Smooth muscle cell (in vitro differentiated cells): Measurements from ENCODE around the gene WNT1. TPM values are rescaled to one million over a fixed set of nuclear protein-coding genes. Genes with fewer than 3 reads are reported as not detected.

Experiments
- DNase-seq: peaks from one replicate; lab custom pipeline; 2025; ENCODE audit not compliant: unreplicated experiment; lab: John Stamatoyannopoulos, UW
- H2AFZ ChIP-seq: fragments of 200-600 bp; sonication (generic); 2 replicates; pipeline ENCODE4 v1.6.0; 2016; ENCODE audit warnings: antibody characterized with exemption, low read depth, mild to moderate bottlenecking
- H3F3A ChIP-seq: fragments of 200-600 bp; sonication (generic); 2 replicates; pipeline ENCODE4 v1.6.0; 2017; ENCODE audit warnings: antibody characterized with exemption, low read depth
- H3K27ac ChIP-seq: fragments of 200-600 bp; sonication (generic); 2 replicates; pipeline ENCODE4 v1.5.1; 2016; ENCODE audit warnings: low read depth, mild to moderate bottlenecking
- H3K27me3 ChIP-seq: fragments of 200-600 bp; sonication (generic); 2 replicates; pipeline ENCODE4 v1.6.1; 2016; ENCODE audit warnings: low read depth, mild to moderate bottlenecking
- H3K36me3 ChIP-seq: fragments of 200-600 bp; sonication (generic); 2 replicates; pipeline ENCODE4 v1.5.1; 2016; ENCODE audit warnings: low read depth
- H3K4me1 ChIP-seq: fragments of 200-600 bp; sonication (generic); 2 replicates; pipeline ENCODE4 v1.5.1; 2016; ENCODE audit warnings: low read depth
- H3K4me2 ChIP-seq: fragments of 200-600 bp; sonication (generic); 2 replicates; pipeline ENCODE4 v1.6.0; 2016; ENCODE audit warnings: mild to moderate bottlenecking
- H3K4me3 ChIP-seq: fragments of 200-600 bp; sonication (generic); 2 replicates; pipeline ENCODE4 v1.5.1; 2016; ENCODE audit warnings: mild to moderate bottlenecking
- H3K79me2 ChIP-seq: fragments of 200-600 bp; sonication (generic); 2 replicates; pipeline ENCODE4 v1.6.0; 2016; ENCODE audit warnings: low read depth, mild to moderate bottlenecking
- H3K9ac ChIP-seq: fragments of 200-600 bp; sonication (generic); 2 replicates; pipeline ENCODE4 v1.6.0; 2016; ENCODE audit warnings: low read depth
- H3K9me3 ChIP-seq: fragments of 200-600 bp; sonication (generic); replicated peaks from 2 replicates; pipeline ENCODE4 v1.5.1; 2016; ENCODE audit warnings: low read depth
- H4K20me1 ChIP-seq: fragments of 200-600 bp; sonication (generic); 2 replicates; pipeline ENCODE4 v1.6.0; 2016; ENCODE audit warnings: low read depth
- WGBS: methylation state at CpG from one replicate; pipeline ENCODE4 v1.1.7; 2016; ENCODE audit warnings: low lambda C conversion rate; 5-methylcytosine and 5-hydroxymethylcytosine counted together
- polyA plus RNA-seq: library from polyadenylated mRNA; unstranded; fragments of >200 nt; fragmentation: Nextera tagmentation; extraction: Ambion mirVana; gene quantifications from 2 replicates; pipeline ENCODE4 v1.2.1, GENCODE V29; 2016
- total RNA-seq: library from RNA; depleted of rRNA; stranded (reverse); fragments of >200 nt; gene quantifications from 2 replicates; pipeline ENCODE4 v1.2.3, GENCODE V29; 2014
- TF ChIP-seq, protein P1 (sequence below): fragments of 200-600 bp; sonication (generic); IDR thresholded peaks from 2 replicates; pipeline ENCODE4 v1.5.1; 2017; ENCODE audit warnings: borderline replicate concordance, mild to moderate bottlenecking, antibody characterized with exemption; ENCODE audit not compliant: insufficient read depth, poor library complexity, severe bottlenecking

WNT1 gene
- total and polyA plus RNA-seq, 2 experiments from 2014 or later, result not detected

DNA sequence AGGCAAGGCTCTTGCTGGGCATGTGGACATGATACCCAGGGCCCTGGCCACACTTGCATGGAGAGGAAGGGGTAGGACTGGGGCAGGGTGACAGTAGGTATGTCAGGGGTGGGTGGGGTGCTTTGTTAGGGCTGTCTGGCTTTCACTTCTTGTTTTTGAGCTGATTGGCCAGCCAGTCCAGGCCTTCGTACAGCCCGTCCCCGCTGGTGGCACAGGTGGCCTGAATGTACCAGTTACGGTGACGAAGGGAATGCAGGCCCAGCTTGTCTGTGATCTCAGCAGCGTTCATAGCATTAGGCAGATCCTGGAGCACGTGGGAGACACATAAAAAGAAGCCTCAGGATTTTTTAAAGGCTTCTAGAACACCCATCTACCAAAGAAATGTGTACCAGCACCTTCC is 39.3 kb upstream of the WNT1 start:
- H3K36me3 ChIP-seq, result no peaks in the 10 kb centered on the region
- H3K4me1 ChIP-seq, result no peaks in the 10 kb centered on the region
- H3K9me3 ChIP-seq, result no peaks in the 10 kb centered on the region
- peaks cover 20% of the 10 kb centered on the region for H3K79me2 ChIP-seq
- H3K27ac ChIP-seq, result no peak overlapping the region
- WGBS, result 98% methylated on average over 7 of the region's 7 CpGs
- H4K20me1 ChIP-seq, result peaks cover 94% of the 10 kb centered on the region
- H3K4me3 ChIP-seq, result no peak overlapping the region
- H2AFZ ChIP-seq, result no peak overlapping the region
- H3K9ac ChIP-seq, result no peak overlapping the region
- H3K27me3 ChIP-seq, result no peaks in the 10 kb centered on the region
- TF ChIP-seq, protein P1, sequence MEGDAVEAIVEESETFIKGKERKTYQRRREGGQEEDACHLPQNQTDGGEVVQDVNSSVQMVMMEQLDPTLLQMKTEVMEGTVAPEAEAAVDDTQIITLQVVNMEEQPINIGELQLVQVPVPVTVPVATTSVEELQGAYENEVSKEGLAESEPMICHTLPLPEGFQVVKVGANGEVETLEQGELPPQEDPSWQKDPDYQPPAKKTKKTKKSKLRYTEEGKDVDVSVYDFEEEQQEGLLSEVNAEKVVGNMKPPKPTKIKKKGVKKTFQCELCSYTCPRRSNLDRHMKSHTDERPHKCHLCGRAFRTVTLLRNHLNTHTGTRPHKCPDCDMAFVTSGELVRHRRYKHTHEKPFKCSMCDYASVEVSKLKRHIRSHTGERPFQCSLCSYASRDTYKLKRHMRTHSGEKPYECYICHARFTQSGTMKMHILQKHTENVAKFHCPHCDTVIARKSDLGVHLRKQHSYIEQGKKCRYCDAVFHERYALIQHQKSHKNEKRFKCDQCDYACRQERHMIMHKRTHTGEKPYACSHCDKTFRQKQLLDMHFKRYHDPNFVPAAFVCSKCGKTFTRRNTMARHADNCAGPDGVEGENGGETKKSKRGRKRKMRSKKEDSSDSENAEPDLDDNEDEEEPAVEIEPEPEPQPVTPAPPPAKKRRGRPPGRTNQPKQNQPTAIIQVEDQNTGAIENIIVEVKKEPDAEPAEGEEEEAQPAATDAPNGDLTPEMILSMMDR, result no peak
- H3K4me2 ChIP-seq, result no peak overlapping the region
- no peaks in the 10 kb centered on the region for H3F3A ChIP-seq
- DNase-seq, result no peak

DNA sequence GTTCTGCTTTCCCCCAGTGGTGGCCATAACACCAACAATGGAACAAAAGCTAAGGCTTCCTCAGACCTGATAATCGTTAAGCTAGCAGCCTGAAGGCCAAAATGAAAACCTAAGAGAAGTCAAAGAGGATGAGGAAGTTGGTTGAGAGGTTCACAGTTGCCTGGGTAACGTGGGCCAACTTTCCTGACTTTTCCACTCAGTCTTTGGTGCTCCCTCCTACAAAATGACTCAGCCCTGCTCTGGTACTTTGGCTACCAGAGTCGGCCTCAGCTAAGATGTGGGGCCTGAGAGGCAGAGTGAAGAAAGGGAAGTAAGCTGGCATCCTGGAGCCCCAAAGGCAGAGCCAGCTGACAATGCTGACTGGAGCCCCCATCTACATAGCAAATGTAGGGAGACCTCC is 37.9 kb upstream of the WNT1 start:
- H4K20me1 ChIP-seq, result peaks cover 94% of the 10 kb centered on the region
- H3K27me3 ChIP-seq, result no peaks in the 10 kb centered on the region
- WGBS, result 91% methylated on average over 3 of the region's 3 CpGs
- H3K9me3 ChIP-seq, result no peaks in the 10 kb centered on the region
- no peaks in the 10 kb centered on the region for H3F3A ChIP-seq
- H3K27ac ChIP-seq, result no peak overlapping the region
- TF ChIP-seq, protein P1, result no peak
- H3K4me3 ChIP-seq, result no peak overlapping the region
- no peaks in the 10 kb centered on the region for H3K36me3 ChIP-seq
- H3K4me1 ChIP-seq, result no peaks in the 10 kb centered on the region
- no peak overlapping the region for H3K9ac ChIP-seq
- no peak overlapping the region for H3K4me2 ChIP-seq
- no peak overlapping the region for H2AFZ ChIP-seq
- DNase-seq, result no peak
- H3K79me2 ChIP-seq, result peaks cover 30% of the 10 kb centered on the region

DNA sequence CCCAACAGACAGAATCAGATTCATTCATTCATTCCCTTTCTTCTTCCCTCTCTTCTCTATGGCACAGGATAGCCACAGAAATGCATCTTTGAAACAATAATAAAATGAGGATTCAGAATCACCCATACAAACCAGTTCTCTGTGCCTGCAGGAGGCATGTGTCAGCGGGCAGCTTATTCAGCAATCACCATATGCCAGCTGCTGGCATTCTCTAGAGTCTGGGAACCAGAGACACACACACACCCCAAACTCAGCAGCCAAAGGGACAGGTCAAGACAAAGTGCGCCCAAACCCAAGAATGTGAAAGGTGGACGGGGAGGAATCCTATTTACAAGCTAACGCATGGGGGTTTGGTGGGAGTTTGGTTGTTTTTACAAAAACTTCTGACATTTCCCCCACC is 34.9 kb upstream of the WNT1 start:
- TF ChIP-seq, protein P1, result no peak
- Histone ChIP-seq H4K20me1 (peaks cover 98% of the 10 kb centered on the region), H3K4me3 (no peak overlapping the region), H3F3A (no peaks in the 10 kb centered on the region), H3K27ac (no peak overlapping the region), H3K79me2 (peaks cover 61% of the 10 kb centered on the region), H2AFZ (no peak overlapping the region), H3K4me1 (no peaks in the 10 kb centered on the region), H3K4me2 (no peak overlapping the region), H3K9ac (no peak overlapping the region), H3K9me3 (no peaks in the 10 kb centered on the region), H3K36me3 (no peaks in the 10 kb centered on the region), H3K27me3 (no peaks in the 10 kb centered on the region)
- 81% methylated on average over 4 of the region's 4 CpGs for WGBS
- DNase-seq, result no peak

DNA sequence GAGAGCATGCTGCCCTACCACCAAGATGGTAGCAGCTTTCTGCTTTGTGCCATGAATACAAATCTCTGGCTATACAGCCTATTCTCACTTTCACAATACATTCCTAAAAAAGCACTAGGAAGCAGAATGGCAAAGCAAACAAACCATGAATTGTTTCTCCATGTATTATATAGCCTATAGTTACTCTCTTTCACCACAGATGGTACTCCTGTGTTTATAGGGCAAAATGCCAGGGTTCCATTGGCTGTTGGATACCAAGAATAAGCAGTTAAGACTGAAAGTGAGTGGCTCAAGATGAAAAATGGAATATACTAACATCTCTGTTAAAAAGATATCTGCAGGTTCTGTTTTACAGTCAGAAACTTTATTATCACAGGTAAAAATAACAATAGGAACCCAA is 31.9 kb upstream of the WNT1 start:
- H3K4me3 ChIP-seq, result no peak overlapping the region
- peaks cover 100% of the 10 kb centered on the region for H4K20me1 ChIP-seq
- H3K4me2 ChIP-seq, result no peak overlapping the region
- no peaks in the 10 kb centered on the region for H3K4me1 ChIP-seq
- no peaks in the 10 kb centered on the region for H3K36me3 ChIP-seq
- DNase-seq, result no peak
- TF ChIP-seq, protein P1, result no peak
- H3K27me3 ChIP-seq, result no peaks in the 10 kb centered on the region
- peaks cover 88% of the 10 kb centered on the region for H3K79me2 ChIP-seq
- no peaks in the 10 kb centered on the region for H3K9me3 ChIP-seq
- no peak overlapping the region for H3K9ac ChIP-seq
- H3K27ac ChIP-seq, result no peak overlapping the region
- H3F3A ChIP-seq, result no peaks in the 10 kb centered on the region
- no peak overlapping the region for H2AFZ ChIP-seq
